DOHH2 (cell line): Measurements from ENCODE around the gene KCNH6.

Experiments
- H3F3A ChIP-seq: fragments of 200-600 bp; sonication (generic), shearing (Covaris generic); 2 replicates; pipeline ENCODE4 v1.6.0; 2016; ENCODE audit warnings: antibody characterized with exemption, mild to moderate bottlenecking; ENCODE audit not compliant: control insufficient read depth, insufficient read depth
- H3K27ac ChIP-seq: fragments of 200-600 bp; sonication (generic); 2 replicates; pipeline ENCODE4 v1.5.1; 2014; ENCODE audit warnings: low read depth, mild to moderate bottlenecking, low read length, moderate library complexity
- H3K27me3 ChIP-seq: fragments of 200-600 bp; sonication (generic); 2 replicates; pipeline ENCODE4 v1.6.1; 2014; ENCODE audit warnings: mild to moderate bottlenecking, low read length, mixed read lengths; ENCODE audit not compliant: control insufficient read depth
- H3K36me3 ChIP-seq: fragments of 200-600 bp; sonication (generic); 2 replicates; pipeline ENCODE4 v1.6.1; 2014; ENCODE audit warnings: mild to moderate bottlenecking, low read length, moderate library complexity, mixed read lengths; ENCODE audit not compliant: control insufficient read depth
- H3K4me1 ChIP-seq: fragments of 200-600 bp; sonication (generic); 2 replicates; pipeline ENCODE4 v1.6.1; 2014; ENCODE audit warnings: mild to moderate bottlenecking, low read length, mixed read lengths; ENCODE audit not compliant: control insufficient read depth
- H3K4me2 ChIP-seq: fragments of 200-600 bp; sonication (generic); 2 replicates; pipeline ENCODE4 v1.6.0; 2014; ENCODE audit warnings: mild to moderate bottlenecking, low read length, moderate library complexity
- H3K4me3 ChIP-seq: fragments of 200-600 bp; sonication (generic); 2 replicates; pipeline ENCODE4 v1.5.1; 2014; ENCODE audit warnings: mild to moderate bottlenecking, low read length, mixed read lengths
- H3K79me2 ChIP-seq: fragments of 200-600 bp; sonication (generic); 2 replicates; pipeline ENCODE4 v1.6.1; 2014; ENCODE audit warnings: mild to moderate bottlenecking, low read length, mixed read lengths; ENCODE audit not compliant: control insufficient read depth
- H3K9me2 ChIP-seq: fragments of 200-600 bp; sonication (generic); replicated peaks from 2 replicates; pipeline ENCODE4 v1.6.1; 2014; ENCODE audit warnings: mild to moderate bottlenecking, low read length, mixed read lengths; ENCODE audit not compliant: control insufficient read depth
- H3K9me3 ChIP-seq: fragments of 200-600 bp; sonication (generic); 2 replicates; pipeline ENCODE4 v1.6.1; 2014; ENCODE audit warnings: antibody characterized with exemption, low read length, mixed read lengths; ENCODE audit not compliant: control insufficient read depth, insufficient read depth
- H4K20me1 ChIP-seq: fragments of 200-600 bp; sonication (generic); 2 replicates; pipeline ENCODE4 v1.6.0; 2014; ENCODE audit warnings: low read depth, mild to moderate bottlenecking, antibody characterized with exemption, low read length, moderate library complexity; ENCODE audit not compliant: control insufficient read depth, insufficient read depth
- CTCF ChIP-seq: fragments of 200-600 bp; sonication (generic); IDR thresholded peaks from one replicate; pipeline ENCODE4 v1.5.1; 2014; ENCODE audit warnings: antibody characterized with exemption, mild to moderate bottlenecking, low read depth, low read length; ENCODE audit not compliant: poor library complexity, severe bottlenecking
- EZH2phosphoT487 ChIP-seq: fragments of 200-600 bp; sonication (generic); IDR thresholded peaks from 2 replicates; pipeline ENCODE4 v1.6.1; 2017; ENCODE audit warnings: borderline replicate concordance, mild to moderate bottlenecking, antibody characterized with exemption, low read length, moderate library complexity, mixed read lengths

Gene KCNH6

GRCh38 chr17:63512896-63513644 lies 10.1 kb upstream of the KCNH6 start:
- no peak overlapping the region for H3K4me2 ChIP-seq
- H3K4me1 ChIP-seq: no peaks in the 10 kb centered on the region
- no peaks in the 10 kb centered on the region for H3K9me2 ChIP-seq
- H3K27me3 ChIP-seq: peaks cover 38% of the 10 kb centered on the region
- no peak overlapping the region for H3K27ac ChIP-seq
- H3K4me3 ChIP-seq: no peak overlapping the region
- H3K79me2 ChIP-seq: no peaks in the 10 kb centered on the region
- H4K20me1 ChIP-seq: no peaks in the 10 kb centered on the region; the same call in 1 of the 2 replicates
- H3K36me3 ChIP-seq: no peaks in the 10 kb centered on the region
- no peaks in the 10 kb centered on the region for H3K9me3 ChIP-seq
- H3F3A ChIP-seq: no peaks in the 10 kb centered on the region
- TF ChIP-seq EZH2phosphoT487 (no peak), CTCF (no peak)

GRCh38 chr17:63514477-63514876 lies 8.7 kb upstream of the KCNH6 start:
- no peak overlapping the region for H3K4me2 ChIP-seq
- H4K20me1 ChIP-seq: no peaks in the 10 kb centered on the region; the same call in 1 of the 2 replicates
- H3F3A ChIP-seq: no peaks in the 10 kb centered on the region

GRCh38 chr17:63514974-63515373 lies 8.2 kb upstream of the KCNH6 start:
- H3K27ac ChIP-seq: no peak overlapping the region
- H3K36me3 ChIP-seq: no peaks in the 10 kb centered on the region
- H3F3A ChIP-seq: no peaks in the 10 kb centered on the region
- H3K9me2 ChIP-seq: no peaks in the 10 kb centered on the region
- H3K4me1 ChIP-seq: no peaks in the 10 kb centered on the region
- no peaks in the 10 kb centered on the region for H4K20me1 ChIP-seq
- peaks cover 43% of the 10 kb centered on the region for H3K27me3 ChIP-seq
- no peak overlapping the region for H3K4me2 ChIP-seq
- H3K79me2 ChIP-seq: no peaks in the 10 kb centered on the region
- H3K9me3 ChIP-seq: no peaks in the 10 kb centered on the region
- TF ChIP-seq EZH2phosphoT487 (no peak), CTCF (no peak)
- no peak overlapping the region for H3K4me3 ChIP-seq

More at GRCh38 chr17:63514477-63514876, 8.7 kb upstream of the KCNH6 start:
- Histone ChIP-seq H3K9me3 (no peaks in the 10 kb centered on the region), H3K79me2 (no peaks in the 10 kb centered on the region), H3K27ac (no peak overlapping the region), H3K4me3 (no peak overlapping the region), H3K27me3 (peaks cover 40% of the 10 kb centered on the region), H3K9me2 (no peaks in the 10 kb centered on the region), H3K36me3 (no peaks in the 10 kb centered on the region), H3K4me1 (no peaks in the 10 kb centered on the region)
- no peak for TF ChIP-seq EZH2phosphoT487
- TF ChIP-seq CTCF: no peak
